Measurements from ENCODE around the gene SEC16A.
A peak's percentile ranks its signal among the peaks of the same experiment; 100 is the strongest.

SEC16A gene, protein sequence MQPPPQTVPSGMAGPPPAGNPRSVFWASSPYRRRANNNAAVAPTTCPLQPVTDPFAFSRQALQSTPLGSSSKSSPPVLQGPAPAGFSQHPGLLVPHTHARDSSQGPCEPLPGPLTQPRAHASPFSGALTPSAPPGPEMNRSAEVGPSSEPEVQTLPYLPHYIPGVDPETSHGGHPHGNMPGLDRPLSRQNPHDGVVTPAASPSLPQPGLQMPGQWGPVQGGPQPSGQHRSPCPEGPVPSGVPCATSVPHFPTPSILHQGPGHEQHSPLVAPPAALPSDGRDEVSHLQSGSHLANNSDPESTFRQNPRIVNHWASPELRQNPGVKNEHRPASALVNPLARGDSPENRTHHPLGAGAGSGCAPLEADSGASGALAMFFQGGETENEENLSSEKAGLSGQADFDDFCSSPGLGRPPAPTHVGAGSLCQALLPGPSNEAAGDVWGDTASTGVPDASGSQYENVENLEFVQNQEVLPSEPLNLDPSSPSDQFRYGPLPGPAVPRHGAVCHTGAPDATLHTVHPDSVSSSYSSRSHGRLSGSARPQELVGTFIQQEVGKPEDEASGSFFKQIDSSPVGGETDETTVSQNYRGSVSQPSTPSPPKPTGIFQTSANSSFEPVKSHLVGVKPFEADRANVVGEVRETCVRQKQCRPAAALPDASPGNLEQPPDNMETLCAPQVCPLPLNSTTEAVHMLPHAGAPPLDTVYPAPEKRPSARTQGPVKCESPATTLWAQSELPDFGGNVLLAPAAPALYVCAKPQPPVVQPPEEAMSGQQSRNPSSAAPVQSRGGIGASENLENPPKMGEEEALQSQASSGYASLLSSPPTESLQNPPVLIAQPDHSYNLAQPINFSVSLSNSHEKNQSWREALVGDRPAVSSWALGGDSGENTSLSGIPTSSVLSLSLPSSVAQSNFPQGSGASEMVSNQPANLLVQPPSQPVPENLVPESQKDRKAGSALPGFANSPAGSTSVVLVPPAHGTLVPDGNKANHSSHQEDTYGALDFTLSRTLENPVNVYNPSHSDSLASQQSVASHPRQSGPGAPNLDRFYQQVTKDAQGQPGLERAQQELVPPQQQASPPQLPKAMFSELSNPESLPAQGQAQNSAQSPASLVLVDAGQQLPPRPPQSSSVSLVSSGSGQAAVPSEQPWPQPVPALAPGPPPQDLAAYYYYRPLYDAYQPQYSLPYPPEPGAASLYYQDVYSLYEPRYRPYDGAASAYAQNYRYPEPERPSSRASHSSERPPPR (N-terminal part only)

DNA sequence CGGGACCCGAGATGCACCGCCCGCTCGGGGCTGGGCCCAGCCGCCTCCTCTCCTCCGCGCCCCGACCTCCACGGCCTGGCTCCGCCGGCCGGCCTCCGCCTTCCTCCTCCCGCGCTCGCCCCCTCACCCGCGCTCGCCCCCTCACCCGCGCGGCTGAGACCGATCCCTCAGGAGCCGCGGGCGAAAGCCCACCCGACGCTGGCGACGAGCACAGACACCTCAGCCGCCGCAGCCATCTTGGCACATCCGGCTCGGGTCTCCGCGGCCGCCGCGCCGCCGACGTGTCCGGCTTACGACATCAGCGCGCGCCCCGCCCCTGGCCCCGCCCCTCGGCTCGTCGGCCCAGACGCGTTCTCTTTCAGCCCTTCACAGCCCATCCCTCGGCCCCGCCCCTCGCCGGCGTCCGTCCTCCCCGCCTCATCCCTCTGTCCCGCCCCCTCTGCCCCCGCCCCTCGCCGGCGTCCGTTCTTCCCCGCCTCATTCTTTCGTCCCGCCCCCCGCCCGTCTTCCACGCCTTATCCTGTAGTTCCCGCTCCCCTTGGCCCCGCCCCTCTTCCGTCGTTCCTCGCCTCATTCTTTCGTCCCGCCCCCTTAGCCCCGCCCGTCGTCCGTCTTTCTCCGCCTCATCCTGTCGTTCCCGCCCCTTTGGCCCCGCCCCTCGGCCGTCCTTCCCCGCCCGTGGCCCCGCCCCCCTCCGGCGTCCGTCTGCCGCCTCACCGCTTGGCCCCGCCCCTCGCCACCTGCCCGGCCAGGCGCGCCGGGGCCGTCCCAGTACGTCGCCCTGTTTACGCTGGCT, at the start of gene SEC16A:
SEC16A (minus strand) TSS at position 248 of the 796 bp plus-strand sequence. CDS start 5,425 bp downstream, outside the sequence.
- Histone ChIP-seq H3K9me3 (ENCODE audit: severe bottlenecking) (no peaks in the 10 kb centered on the region), H3K27ac (ENCODE audit: poor library complexity, severe bottlenecking) (peak within 1 kb of the TSS; percentile 82), H3K4me1 (ENCODE audit: insufficient read depth, poor library complexity, severe bottlenecking) (peaks cover 10% of the 10 kb centered on the region), H3K4me3 (ENCODE audit: severe bottlenecking) (peak within 1 kb of the TSS; percentile 71), H3K36me3 (ENCODE audit: low read depth) (peaks cover 25% of the 10 kb centered on the region), H3K27me3 (ENCODE audit: insufficient read depth, poor library complexity, severe bottlenecking) (no peaks in the 10 kb centered on the region)
- ATAC-seq (ENCODE audit: low read depth) (peak; percentile 47), DNase-seq (ENCODE audit: low spot score) (peak; percentile 99)
- TF ChIP-seq, protein P1, sequence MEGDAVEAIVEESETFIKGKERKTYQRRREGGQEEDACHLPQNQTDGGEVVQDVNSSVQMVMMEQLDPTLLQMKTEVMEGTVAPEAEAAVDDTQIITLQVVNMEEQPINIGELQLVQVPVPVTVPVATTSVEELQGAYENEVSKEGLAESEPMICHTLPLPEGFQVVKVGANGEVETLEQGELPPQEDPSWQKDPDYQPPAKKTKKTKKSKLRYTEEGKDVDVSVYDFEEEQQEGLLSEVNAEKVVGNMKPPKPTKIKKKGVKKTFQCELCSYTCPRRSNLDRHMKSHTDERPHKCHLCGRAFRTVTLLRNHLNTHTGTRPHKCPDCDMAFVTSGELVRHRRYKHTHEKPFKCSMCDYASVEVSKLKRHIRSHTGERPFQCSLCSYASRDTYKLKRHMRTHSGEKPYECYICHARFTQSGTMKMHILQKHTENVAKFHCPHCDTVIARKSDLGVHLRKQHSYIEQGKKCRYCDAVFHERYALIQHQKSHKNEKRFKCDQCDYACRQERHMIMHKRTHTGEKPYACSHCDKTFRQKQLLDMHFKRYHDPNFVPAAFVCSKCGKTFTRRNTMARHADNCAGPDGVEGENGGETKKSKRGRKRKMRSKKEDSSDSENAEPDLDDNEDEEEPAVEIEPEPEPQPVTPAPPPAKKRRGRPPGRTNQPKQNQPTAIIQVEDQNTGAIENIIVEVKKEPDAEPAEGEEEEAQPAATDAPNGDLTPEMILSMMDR (IDR thresholded peaks at IDR 0.05; ENCODE audit: poor library complexity, severe bottlenecking), result no peak

DNA sequence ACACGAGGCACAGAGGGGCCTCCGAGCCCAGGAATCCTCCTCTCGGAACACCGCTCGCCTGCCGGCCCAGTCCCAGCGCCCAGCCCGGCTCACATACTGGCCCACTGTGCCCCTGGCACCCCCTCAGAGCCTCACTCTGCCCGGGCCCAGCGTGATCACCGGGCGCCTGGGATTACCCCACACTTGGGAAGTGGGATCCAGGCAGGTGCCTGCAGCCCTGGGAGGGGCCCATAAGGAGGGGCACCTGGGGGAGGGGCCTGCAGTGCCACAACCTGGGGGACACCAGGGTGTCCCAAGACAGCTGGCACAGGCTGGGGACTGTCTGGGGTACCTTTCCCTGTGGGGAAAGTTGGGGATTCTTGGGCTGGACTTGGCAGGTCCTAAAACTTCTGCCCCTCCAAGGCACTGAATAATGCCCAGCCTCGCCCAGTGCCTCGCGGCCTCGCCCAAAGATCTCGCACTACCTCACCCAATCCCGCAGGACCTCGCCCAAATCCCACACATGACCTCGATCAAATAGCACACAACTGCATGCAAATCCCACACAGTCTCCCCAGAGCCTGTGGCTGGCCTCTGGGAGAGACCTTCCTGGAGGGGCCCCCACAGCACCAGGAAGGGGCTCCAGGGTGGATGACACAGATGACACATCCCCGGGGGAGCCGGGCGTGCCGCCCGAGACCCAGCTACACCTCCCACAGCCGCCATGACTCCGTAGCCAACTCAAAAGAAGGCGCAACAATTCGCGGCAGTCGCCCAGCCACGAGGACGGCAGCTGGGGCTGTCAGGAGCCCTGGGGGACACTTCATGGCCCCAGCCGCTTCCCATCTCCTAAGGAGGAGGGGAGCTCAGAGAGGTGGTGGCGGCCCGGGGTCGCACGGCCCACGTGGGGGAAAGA, 49.3 kb upstream of the SEC16A start:
- H3K27ac ChIP-seq (ENCODE audit: poor library complexity, severe bottlenecking), result no peak overlapping the region
- DNase-seq (ENCODE audit: low spot score) (no peak), ATAC-seq (ENCODE audit: low read depth) (no peak)
- peaks cover 9% of the 10 kb centered on the region for H3K4me1 ChIP-seq (ENCODE audit: insufficient read depth, poor library complexity, severe bottlenecking)
- TF ChIP-seq, protein P1 (IDR thresholded peaks at IDR 0.05; ENCODE audit: poor library complexity, severe bottlenecking), result no peak
- peaks cover 13% of the 10 kb centered on the region for H3K36me3 ChIP-seq (ENCODE audit: low read depth)
- no peak overlapping the region for H3K4me3 ChIP-seq (ENCODE audit: severe bottlenecking)
- no peaks in the 10 kb centered on the region for H3K27me3 ChIP-seq (ENCODE audit: insufficient read depth, poor library complexity, severe bottlenecking)
- H3K9me3 ChIP-seq (ENCODE audit: severe bottlenecking), result no peaks in the 10 kb centered on the region

DNA sequence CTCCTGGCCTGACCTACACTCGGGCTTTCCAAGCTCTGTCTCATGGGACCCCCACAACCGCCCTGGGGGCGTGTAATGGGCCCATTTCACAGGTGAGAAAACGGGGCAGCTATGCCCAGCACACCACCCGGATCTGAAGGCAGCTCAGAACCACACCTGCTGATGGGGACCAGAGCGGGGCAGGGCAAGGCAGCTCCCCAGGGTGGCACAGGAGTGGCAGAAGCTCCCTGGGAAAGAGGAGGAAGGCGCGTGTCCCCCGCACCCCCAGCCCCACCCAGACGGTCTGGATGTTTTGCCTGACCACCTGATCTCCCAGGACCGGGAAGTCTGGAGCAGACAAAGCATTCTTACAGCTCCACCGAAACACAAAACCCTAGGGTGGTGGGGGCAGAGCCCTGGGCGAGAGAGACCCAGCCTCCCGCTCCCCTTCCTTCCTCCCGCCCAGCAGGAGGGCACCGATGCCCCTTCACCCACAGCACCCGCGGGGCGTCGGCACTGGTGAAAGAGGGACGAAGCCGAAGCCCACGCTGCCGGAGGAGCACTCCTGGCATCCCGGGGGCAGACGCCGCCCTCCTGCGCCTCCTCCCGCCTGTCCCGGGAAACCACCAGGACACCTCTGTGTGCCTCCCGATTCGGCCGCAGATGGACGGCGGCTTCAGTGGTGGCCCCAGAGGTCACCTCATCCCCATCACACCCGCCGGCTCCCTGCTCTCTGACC, 48.5 kb upstream of the SEC16A start:
- ATAC-seq (ENCODE audit: low read depth) (no peak), DNase-seq (ENCODE audit: low spot score) (no peak)
- no peaks in the 10 kb centered on the region for H3K27me3 ChIP-seq (ENCODE audit: insufficient read depth, poor library complexity, severe bottlenecking)
- H3K9me3 ChIP-seq (ENCODE audit: severe bottlenecking), result no peaks in the 10 kb centered on the region
- H3K4me1 ChIP-seq (ENCODE audit: insufficient read depth, poor library complexity, severe bottlenecking), result peaks cover 9% of the 10 kb centered on the region
- H3K27ac ChIP-seq (ENCODE audit: poor library complexity, severe bottlenecking), result no peak overlapping the region
- H3K36me3 ChIP-seq (ENCODE audit: low read depth), result peaks cover 8% of the 10 kb centered on the region; the same call in 1 of the 2 replicates
- TF ChIP-seq, protein P1 (IDR thresholded peaks at IDR 0.05; ENCODE audit: poor library complexity, severe bottlenecking), result no peak
- H3K4me3 ChIP-seq (ENCODE audit: severe bottlenecking), result no peak overlapping the region

Measured in RWPE2 (cell line).